GM19099 (cell line): ENCODE data around the gene SPATA7.

ENCODE experiments used
- POLR2A ChIP-seq: IDR thresholded peaks from 3 replicates; pipeline ENCODE4 v1.6.1; 2011; ENCODE audit warnings: low read depth; ENCODE audit not compliant: insufficient read length; ENCODE audit errors: extremely low read depth

The SPATA7 gene, protein sequence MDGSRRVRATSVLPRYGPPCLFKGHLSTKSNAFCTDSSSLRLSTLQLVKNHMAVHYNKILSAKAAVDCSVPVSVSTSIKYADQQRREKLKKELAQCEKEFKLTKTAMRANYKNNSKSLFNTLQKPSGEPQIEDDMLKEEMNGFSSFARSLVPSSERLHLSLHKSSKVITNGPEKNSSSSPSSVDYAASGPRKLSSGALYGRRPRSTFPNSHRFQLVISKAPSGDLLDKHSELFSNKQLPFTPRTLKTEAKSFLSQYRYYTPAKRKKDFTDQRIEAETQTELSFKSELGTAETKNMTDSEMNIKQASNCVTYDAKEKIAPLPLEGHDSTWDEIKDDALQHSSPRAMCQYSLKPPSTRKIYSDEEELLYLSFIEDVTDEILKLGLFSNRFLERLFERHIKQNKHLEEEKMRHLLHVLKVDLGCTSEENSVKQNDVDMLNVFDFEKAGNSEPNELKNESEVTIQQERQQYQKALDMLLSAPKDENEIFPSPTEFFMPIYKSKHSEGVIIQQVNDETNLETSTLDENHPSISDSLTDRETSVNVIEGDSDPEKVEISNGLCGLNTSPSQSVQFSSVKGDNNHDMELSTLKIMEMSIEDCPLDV

DNA sequence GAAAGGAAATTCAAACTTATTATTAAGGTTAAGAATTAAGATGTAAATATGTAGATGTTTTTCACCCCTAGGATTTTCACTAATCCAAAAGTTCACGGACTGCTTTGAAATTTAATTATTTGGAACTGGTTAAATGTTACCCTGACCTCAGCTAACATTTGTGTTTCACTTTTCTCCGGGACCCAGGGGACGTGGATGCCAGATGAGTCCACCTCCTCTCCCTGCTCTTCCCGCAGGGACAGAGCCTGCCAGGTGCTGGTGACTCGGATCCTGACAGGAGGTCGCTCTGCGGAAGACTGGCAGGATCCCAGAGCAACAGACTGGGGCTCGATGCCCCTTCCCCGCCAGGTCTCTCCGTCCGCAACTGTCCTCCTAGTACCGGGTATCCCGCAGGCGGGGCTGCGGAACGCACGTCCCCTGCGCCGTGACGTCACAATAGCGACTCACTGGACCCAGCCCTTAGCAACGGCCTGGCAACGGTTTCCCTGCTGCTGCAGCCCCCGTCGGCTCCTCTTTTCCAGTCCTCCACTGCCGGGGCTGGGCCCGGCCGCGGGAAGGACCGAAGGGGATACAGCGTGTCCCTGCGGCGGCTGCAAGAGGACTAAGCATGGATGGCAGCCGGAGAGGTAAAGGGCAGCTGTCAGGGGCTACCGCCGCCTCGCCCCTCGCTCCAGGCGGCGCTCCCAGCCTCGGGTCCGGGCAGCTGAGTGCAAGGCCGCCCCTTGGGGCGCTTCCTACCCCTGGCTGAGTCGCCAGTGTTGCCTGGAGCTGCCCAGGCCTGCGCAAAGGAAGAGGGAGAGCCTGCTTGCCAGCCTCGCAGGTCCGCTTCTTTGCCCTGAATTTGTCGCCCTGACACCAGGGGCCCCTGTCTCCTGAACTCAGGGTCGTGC, at the start of gene SPATA7:
Gene SPATA7 (plus strand): TSS at position 446 of the 890 bp plus-strand sequence. CDS start 162 bp downstream, at position 608.
- TF ChIP-seq POLR2A: peak; percentile 61

DNA sequence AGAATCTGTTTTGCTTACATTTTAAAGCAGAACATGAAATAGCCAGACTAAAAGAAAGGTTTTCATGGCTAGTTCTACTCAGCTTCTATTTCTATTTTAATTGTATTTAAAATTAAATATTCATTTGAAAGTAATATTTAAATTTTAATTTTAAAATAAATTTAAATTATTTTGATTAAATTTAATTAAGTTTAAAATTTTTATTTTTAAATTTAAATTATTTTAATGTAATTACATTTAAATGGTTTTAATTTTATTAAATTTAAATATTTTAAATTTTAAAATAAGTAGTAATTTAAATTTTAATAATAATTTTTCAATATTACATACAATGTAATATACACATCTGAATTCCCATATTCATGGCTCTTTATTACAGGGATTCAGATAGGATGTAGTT, 45.1 kb upstream of the SPATA7 start:
- no peak for TF ChIP-seq POLR2A

- TF ChIP-seq POLR2A: no peak
These were observed 42.5 kb upstream of the SPATA7 start for GRCh38 chr14:88342980-88343379.

DNA sequence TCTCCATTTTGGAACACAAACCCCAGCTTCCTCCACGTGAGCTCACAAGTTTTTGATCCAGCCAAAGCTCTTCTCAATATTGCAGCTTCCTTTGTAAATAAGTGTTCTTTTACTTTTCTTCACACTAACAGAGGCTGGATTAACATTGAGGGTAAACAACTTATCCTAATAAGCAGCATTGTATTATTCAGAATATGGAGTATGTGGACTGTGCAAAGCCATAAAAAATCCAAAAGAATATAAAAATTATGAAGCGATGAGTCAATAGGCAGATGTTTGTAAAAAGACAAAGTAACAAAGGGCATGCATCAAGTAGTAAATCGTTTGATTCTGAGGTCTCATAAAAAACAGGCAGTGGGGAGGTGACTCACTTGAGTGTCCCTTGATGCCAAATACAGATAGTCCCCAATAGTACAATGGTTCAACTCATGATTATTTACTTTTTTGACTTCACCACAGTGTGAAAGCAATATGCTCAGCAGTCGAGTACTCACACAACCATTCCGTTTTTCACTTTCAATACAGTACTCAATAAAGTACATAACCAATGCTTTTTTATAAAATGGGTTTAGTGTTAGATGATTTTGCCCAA, 39.3 kb upstream of the SPATA7 start:
- TF ChIP-seq POLR2A: no peak

DNA sequence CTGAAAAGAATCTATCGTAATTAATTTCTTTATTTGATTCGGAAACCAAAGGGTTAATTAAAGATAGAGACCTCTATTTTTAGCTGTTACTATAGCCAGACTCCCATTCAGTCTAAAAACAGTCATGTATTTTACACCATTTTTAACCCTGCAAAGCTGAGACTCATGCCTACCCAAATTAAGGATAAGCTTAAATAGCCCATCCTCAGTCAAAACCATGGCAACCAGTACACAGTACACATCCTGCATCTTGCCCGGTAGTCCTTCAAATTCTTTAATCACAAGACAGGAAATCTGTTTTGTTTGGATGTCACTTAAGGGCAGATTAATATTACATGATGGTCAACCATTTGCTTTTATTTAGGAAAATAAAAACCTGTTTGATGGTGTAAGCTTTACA, 36.9 kb upstream of the SPATA7 start:
- TF ChIP-seq POLR2A: no peak

- no peak for TF ChIP-seq POLR2A
These were observed 33.3 kb upstream of the SPATA7 start for GRCh38 chr14:88351966-88352691.

GRCh38 chr14:88352698-88353097, 32.8 kb upstream of the SPATA7 start:
- no peak for TF ChIP-seq POLR2A

DNA sequence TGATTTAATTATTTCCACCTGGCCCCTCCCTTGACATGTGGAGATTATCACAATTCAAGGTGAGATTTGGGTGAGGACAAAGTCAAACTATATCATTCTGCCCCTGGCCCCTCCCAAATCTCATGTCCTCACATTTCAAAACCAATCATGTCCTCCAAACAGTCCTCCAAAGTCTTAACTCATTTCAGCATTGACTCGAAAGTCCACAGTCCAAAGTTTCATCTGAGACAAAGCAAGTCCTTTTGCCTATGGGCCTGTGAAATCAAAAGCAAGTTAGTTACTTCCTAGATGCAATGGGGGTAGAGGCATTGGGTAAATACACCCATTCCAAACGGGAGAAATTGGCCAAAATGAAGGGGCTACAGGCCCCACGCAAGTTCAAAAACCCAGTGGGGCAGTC, 31.1 kb upstream of the SPATA7 start:
- TF ChIP-seq POLR2A: no peak

- no peak for TF ChIP-seq POLR2A
These were observed 26.0 kb upstream of the SPATA7 start for GRCh38 chr14:88359500-88359899.

- TF ChIP-seq POLR2A: no peak
These were observed 21.8 kb upstream of the SPATA7 start for GRCh38 chr14:88363644-88364043.

- no peak for TF ChIP-seq POLR2A
These were observed 20.6 kb upstream of the SPATA7 start for GRCh38 chr14:88364710-88365413.

- no peak for TF ChIP-seq POLR2A
These were observed 16.0 kb upstream of the SPATA7 start for GRCh38 chr14:88369496-88369895.

GRCh38 chr14:88379706-88380343, 5.6 kb upstream of the SPATA7 start:
- no peak for TF ChIP-seq POLR2A

DNA sequence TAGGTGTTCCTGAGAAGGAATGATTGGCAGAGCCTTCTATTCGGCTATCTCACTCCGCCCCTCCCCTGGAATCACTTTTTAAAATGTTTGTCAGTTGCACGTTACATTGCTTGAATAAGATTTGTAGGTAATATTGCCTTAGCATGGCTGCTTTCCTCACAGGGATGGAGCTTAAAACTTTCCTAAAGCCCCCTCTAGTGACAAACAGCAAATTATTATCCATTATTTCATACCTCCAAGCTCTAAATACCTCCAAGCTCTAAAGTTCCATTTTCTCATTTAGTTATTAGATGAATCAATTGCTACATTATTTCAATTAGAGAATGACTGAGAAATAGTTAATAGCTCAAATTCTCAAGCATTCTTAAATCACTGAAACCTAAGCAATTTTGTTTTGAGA, 5.1 kb upstream of the SPATA7 start:
- no peak for TF ChIP-seq POLR2A

DNA sequence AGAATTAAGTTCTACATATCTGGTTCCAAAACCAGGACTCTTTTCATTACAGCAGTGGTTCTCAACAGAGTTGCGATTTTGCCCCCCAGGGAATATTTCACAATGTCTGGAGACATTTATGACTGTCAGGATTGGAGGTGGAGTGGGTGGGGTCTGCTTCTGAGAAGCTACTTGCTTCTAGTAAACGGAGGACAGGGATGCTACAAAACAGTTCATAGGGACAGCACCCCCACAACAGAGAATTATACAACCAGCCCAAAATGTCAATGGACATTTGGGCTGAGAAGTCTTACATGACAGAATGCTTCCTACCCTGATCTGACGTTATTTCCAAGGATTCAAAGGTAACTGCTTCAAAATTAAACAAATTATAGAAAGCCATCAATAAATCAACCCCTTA, 739 bp upstream of the SPATA7 start:
- TF ChIP-seq POLR2A: no peak
